Stimulated activated CD8-positive, alpha-beta memory T cell treated with anti-CD3 and anti-CD28 coated beads, Interleukin-2, amount 100 ng/mL, for 1 hour (primary cell): Measurements from ENCODE around the gene FGFBP2.

ENCODE experiments used
- DNase-seq, 2 donors: peaks; one replicate each; pipeline ENCODE4 v3.0.0-alpha.2; 2020; ENCODE audit warnings: low read depth in 2 of 2

FGFBP2 gene, protein sequence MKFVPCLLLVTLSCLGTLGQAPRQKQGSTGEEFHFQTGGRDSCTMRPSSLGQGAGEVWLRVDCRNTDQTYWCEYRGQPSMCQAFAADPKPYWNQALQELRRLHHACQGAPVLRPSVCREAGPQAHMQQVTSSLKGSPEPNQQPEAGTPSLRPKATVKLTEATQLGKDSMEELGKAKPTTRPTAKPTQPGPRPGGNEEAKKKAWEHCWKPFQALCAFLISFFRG

DNA sequence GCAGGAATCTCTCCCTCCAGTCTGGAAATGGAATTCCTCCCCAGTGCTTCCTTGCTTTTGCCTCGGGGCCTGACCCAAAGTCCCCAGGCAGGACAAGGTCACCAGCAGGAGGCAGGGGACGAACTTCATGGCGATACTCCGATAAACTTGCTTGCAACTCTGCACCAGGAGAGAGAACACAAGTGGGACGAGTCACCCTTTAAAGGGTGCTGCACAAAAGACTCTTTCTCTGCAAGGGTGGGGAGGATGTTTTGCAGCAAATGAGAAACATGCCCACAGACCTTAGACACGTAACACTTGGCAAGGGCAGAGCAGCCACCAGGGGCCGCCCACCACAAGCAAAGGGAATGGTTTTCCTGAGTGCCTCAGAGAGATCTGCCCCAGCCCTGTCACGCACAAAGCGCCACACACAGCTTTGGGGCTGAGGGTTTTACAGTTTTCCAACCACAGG, at the start of gene FGFBP2:
TSS of gene FGFBP2 (minus strand) at position 175 of the 451 bp plus-strand sequence. CDS start at position 129, 46 bp downstream.
- DNase-seq: peak; percentile 42

DNA sequence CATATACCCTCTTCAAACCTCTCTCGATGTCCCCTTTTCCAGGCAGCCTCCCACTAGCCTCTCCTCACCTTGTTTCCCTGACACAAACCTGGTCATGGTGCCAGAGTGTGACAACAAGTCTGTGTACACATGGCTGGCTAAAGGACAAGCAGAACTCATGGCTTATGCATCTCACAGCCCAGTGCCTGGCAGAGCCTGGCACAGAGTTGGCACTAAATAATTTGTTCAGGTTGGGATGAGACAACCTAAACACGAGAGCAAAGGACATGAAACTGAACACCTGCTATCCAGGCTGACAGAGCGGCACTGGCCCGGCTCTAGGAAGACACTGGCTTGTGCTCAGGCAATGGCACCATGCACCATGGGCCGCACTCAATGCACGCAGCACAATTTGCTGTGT, 48.2 kb upstream of the FGFBP2 start:
- no peak for DNase-seq

DNA sequence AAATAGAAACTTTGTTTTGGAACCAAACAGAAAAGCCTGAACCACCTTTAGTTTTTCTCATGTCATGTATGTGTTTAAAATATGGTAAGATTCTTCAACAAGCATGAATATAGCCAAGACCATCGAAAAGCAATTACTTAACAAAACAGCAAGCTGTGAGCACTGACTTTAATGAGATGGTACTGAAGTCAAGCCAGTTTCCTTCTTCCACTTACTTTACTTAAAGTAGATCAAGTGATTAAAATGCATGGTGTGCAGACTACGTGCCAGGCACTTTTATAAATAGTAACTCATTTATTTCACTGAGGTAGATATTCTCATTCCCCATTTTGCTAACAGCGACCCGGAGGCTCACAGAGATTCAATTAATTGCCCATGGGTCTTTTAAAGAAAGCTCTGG, 46.2 kb upstream of the FGFBP2 start:
- DNase-seq: no peak

DNA sequence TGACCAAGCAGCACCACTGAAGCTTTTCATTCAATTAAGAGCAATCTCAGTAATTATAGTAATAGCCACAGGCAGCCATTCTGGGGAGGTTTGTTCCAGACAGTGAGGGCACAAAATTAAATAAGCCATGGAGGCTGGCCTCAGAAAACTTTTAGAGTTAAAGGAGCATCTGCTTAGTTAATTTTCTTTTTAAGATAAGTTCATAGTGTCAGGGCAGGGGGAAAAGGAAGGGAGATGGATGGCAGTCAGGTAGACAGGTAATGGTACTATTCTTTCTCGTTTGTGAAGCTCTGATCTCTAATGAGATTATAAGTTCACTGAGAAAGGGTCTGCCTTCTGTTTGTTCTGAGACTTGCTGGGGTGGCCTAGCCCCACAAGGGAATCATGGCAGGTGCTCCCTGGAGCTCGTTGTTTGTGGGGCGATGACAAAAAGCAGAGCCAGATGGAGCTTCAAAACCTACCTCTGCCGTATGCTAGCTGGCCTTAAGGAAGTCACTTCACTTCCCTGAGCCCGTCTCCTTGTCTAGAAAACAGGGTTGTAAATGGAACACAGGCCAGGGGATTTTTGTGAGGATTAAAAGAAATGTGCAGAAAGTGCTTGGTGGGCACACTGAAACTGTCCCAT, 44.6 kb upstream of the FGFBP2 start:
- DNase-seq: no peak

DNA sequence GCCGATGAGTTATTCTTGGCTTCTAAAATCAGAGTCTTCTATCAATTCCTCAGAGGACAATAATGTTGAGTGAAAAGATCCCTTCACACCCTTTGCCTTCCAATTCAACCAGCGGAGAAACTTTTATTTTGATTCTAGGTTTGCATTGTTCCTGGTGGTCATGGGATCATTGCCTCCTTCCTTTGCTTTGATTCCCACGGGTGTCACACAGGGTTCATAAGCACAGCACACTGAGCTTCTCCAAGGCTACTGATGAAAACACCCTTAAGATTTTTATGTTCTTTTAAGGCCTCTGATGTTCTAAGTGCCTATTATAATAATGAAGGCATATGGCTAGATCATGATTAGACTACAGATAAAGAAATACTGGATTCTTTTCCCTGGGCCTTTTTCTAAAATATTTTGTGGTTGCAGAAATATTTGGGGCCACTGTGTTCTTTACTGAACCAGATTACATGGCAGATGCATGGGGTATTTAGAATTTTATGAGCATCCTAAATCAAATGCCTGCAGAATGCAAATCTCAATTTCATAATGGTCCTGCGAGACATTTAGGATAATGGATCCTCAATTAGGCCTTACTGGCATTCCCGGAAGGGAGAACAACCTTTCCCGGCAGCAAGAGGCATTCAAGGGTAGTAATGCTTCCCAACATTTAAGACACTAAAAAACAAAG, 43.9 kb upstream of the FGFBP2 start:
- DNase-seq: no peak

DNA sequence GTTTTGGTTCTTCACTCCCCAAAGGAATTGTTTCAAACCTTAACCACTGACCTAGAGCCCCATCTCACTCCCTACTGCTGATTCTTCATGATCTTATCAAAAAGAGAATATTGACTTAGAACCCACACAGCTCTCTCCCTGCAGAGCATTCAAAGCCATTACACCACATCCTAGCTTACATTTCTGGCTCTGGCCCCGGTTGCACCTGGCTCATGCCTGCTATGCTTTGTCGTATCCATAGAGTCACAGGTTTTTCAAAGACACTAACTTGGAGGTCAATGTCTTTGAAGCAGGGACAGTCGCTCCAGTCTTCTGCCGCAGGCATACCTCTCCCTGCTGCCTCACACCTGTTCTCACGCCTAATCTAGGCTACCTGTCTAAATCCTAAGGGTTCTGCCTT, 42.7 kb upstream of the FGFBP2 start:
- no peak for DNase-seq

DNA sequence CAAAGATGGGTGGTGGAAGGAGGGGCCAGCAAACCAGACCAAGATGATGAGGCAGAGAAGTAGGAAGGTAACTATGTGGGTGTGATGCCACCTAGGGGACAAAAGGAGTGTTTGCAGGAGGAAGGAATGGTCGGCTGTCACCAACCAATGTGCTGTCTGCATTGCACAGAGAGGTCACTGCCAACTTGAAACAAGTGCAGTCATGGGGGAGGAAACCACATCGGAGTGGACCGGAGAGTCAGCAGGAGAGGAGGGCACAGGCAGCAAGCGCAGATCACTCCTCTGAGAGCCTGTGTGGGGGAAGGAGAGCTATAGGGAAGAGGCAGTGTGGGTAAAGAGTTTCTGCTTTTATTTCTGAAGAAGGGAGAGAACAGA, 38.5 kb upstream of the FGFBP2 start:
- DNase-seq: peak; percentile 6 to 9

DNA sequence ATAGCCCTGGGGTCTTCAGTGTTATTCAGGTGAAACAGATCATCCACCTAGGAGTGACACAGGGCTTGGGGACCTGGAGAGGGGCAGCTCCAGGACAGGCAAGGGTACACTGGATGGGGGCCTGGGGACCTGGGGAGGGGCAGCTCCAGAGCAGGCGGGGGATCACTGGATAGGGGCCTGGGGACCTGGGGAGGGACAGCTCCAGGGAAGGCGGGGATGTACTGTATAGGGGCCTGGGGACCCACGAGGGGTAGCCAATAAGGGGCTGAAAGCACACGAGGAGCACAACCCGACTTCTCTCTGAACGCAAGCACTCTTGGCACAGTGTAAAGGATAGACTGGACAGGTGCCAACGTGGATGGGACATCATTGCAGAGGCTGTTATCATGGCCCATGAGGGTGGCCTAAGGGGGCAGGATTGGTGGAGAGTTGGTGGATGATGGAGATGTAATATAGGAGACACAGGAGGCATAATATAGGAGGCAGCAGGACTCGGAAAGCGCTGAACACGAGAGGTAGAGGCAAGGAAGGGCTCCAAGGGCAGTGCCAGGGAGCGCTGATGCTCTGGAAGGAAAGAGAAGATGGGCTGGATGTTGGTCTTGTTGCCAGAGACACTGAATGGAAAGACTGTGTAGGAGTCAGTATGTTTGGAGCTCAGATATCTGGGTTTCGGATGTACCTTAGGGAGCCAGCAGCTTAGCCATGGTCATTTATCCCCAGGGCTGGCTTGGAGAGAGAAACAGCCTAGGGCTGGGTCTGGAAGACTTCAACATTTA, 37.9 kb upstream of the FGFBP2 start:
- no peak for DNase-seq

DNA sequence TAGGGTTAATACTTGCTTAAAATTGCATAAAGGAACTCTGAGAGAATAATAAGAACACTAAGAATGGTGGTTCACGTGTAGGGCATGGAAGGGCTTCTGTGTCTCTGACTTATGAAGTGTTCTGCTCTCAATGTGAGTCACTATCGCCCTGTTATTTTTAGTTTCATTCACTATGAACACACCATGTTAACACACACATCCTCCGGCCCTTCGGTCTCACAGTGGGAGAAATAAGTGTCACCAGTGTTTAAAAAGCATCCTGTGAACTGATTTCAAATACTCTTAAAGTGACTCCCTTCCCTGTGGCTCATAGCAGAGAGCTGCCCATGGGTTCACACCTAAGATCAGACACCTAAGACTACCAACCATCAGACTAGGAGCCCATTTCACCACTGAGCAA, 33.8 kb upstream of the FGFBP2 start:
- DNase-seq: no peak

DNA sequence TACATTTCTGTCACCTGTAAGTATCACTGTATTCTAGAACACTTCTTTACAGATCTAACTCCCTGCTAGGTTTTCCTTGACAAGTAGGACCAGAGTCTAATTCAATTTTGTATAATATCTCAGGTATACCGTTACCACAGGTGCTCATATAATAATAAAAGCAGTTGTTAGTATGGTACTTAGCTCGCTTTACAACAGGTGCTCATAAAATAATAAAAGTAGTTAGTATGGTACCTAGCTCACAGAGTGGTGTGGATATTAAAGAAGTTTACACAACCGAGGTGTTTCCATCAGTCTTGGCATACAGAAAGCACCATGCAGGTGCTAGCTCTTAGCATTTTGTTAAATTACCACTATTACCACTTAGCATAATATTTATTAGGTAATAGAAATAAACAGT, 32.9 kb upstream of the FGFBP2 start:
- DNase-seq: no peak

DNA sequence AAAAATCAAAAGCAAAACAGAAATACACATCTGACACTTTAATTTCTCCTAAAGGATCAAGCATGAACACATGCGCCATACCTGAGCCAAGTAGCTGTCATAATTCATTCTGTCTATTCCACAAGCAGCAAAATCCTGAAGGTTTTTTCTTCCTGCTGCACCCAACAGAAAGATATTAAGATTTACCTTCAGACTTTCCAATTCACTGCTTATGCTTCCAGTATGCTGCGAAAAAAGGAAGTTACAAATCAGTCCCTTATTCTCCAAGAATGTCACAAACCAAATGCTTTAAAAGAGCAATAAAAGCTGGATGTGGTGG, 29.2 kb upstream of the FGFBP2 start:
- DNase-seq: no peak

DNA sequence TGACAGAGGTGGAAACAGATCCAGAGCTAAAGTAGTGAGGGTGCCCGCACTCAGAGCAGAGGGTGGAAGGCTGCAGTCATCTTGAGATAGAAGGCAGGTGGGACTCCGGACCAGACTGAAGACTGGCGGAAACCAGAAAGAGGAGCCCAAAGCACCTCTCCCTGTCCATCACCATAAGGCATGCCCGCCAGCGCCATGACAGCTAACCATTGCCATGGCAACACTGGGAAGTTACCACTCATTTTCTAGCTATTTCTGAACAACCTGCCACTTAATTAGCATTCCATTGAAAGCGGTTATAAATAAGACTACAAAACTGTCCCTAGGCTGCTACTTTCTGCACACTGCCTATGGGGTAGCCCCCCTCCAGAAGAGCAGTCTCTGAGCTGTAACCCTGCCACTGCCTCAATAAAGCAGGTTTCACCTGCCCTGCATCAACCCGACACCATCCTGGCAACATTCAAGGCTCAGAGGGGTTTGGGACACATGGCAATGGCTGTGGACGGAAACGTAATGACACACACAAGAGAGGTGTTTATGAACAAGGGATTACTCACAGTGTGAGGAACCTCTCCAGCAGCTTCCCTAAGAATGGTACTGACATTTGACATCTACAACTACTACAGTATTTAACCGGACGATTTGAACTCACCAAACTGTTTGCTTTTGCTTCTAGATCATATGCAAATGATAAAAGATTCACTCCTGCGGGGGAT, 27.8 kb upstream of the FGFBP2 start:
- DNase-seq: no peak

DNA sequence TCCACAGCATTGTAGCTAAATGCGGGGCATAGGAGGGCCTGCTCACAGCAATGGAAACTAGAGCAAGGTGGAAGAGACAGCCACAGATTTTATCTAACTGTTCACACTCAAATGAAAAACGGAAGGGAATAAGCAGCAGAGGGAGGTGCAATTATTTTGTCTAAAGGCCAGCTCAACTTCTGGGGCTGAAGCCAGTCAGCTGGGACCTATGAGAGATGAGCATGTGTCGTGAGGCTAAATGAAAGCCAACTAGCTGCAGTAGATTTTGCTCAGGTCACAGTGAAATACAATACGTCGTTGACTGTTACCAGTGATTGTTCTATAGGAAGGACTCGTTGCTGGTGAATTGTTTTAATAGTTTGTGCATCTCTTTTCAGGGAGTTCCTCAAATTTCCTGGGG, 26.4 kb upstream of the FGFBP2 start:
- no peak for DNase-seq

DNA sequence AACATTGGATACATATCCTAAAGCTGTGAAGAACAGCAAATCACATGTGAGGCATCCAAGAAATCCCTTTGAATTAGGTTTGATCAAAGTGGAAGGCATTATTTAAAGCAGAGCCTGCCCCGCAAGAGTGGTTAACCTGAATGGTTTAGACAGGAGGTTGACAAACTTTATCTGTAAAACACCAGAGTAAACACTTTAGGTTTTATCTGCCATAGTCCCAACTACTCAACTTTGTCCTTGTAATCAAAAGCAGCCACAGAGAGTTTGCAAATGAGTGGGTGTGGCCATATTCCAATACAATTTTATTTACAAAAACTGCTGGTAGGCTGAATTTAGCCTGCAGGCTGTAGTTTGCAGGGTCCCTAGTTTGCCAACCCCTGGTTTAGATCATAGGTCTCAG, 25.2 kb upstream of the FGFBP2 start:
- DNase-seq: no peak

DNA sequence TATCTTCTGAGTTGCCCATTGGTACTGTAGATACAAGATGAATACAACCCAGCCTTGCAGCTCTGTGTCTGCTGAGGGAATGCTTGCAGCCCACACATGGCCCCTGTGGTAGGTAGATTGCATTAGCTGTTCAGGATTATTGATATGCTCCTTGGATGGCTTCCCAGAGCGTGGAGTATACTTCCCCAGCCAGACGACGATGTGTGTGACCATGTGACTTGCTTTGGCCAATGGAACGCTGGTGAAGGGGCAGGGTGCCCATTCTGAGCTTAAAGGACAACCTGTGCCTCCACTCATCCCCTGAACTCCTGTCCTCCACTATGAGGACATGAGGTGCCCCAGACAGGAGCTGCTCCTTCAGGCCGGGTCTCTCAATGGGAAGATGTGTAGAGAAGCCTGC, 23.9 kb upstream of the FGFBP2 start:
- DNase-seq: no peak

DNA sequence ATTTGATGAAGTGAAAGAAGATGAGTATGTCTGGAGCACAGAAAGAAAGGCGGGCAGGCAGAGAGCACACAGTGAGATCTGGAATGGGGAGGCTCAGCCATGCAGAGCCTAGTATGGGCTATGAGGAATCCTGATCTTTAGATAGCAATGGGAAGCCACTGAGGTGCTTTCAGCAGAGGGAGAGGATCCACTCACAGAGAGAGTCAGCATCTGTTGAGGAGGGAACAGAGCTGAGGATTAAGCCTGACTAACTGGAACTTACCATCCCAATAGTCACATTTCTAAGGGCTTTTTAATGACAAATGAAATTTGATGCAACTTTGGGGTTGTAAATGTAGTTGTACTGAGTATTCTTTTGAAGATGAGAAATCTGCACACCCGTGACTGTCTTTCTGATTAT, 20.6 kb upstream of the FGFBP2 start:
- DNase-seq: no peak

DNA sequence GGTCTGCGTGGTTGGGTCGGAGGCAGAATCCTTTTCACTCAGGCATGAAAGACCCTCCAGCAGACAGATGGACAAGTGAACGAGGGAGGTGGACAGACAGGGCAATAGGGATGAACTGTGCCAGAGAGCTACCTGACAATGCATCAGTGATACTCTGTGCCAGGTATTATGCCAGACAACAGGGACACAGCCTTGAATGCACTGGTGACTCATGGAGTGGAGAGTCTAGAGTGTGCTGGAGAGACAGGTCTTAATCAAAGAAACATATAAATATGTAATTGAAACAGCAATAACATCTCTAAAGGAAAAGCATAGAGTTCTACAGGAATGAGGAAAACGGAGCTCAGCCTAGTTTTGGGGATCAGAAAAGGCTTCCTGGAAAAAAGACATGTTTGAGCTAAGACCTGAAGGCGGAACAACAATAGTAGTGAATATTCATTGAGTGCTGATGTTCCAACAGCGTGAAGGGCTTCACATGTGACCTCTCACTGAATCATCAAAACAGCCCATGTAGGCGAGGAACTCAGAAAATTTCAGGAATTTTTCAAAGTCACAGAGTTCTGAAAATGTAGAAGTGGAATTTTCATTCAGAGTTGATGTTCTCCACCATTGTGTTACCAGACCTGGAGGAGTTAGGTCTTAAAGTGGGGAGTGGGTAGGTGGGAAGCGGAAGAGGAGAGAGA, 20.0 kb upstream of the FGFBP2 start:
- DNase-seq: no peak

DNA sequence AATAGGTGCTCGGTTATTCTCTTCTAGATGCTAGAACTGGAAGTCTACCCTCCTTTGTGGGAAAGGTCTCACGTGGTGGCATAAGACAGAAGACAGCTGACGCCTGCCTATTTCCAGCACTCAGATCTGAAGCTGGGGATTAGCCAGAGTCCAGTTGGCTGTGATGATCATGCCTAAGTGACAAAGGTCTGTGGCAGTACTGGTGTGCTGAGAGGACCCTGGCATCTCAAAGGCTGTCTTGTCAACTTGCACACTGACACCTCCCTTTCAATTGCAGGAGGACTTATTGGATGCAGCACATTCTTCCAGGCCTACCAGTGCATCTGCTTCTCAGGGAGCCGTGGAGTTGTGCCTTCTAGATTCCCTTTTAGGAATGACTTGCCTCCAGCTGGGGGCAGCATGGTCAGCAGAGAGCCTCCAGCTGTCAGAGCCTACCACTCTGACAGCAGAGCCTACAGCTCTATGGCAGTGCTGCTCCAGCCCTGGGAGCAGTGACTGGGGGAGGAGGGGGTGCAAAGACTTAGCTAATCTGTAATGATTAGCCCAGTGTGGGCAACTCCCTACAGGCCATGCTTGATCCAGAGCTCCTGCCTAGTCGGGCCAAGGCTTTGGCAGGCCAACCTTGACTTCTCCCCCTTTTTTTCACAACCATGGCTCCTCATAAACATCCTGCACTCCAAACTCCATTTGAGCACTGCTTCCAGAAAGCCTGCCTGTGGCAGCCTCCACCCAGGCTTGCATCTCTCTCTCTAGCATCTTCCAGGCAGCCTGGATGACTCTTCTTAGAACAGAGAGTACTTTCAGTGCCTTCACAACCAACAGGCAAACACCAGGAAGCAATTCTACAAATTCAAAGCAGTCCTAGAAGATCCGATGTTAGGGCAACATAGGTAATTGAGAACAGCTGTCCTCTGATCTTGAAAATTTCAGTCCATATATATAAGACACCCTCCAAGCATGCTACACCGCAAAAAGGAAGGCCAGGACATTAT, 13.8 kb upstream of the FGFBP2 start:
- DNase-seq: no peak

DNA sequence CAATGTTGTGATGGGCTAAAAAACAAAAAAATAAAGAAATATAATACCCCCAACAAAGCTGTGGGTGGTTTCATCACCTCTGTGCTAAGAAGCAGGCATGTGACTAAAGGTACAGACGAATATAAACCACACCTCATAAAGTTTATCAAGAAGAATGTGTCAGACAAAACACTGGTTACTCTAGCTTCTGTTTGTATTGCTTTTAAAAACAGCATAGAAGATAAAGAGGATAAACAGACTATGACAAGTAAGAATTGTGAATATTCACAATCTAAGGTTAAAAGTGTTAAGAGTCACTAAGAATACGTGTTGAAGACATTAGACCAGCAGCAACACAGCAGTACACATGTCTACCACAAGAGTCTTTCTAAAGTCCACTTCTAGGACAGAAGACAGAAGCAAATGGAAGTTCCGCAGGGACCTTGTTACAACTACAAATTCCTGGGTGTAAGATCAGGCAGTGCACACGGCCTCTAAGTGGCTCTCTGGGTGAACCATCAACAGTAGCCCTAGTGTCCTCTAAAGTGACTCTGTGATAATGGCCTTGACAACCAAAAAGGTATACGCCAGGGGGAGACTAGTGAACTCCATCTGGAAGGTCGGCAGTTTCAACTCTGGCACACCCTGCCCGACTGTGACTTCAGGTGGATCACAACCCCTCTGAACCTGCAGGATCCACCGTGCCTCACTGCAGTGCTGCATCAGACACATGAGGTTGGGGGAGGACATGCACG, 8.3 kb upstream of the FGFBP2 start:
- no peak for DNase-seq
